Suprapubic skin (tissue), 4 donors: ENCODE measurements around the gene GARNL3. TPM values are rescaled to one million over a fixed set of nuclear protein-coding genes. Genes with fewer than 3 reads are reported as not detected.

Experiments
- DNase-seq, 2 donors: peaks; one replicate each; pipeline ENCODE4 v3.0.0-alpha.2; 2019; ENCODE audit warnings: low spot score in 2 of 2
- H3K27ac ChIP-seq: fragments of 200-600 bp; sonication (generic); one replicate; pipeline ENCODE4 v1.5.1; 2019
- H3K27me3 ChIP-seq: fragments of 200-600 bp; sonication (generic); one replicate; pipeline ENCODE4 v1.5.1; 2019
- H3K36me3 ChIP-seq: fragments of 200-600 bp; sonication (generic); one replicate; pipeline ENCODE4 v1.5.1; 2019
- H3K4me1 ChIP-seq: fragments of 200-600 bp; sonication (generic); one replicate; pipeline ENCODE4 v1.5.1; 2019
- H3K4me3 ChIP-seq: fragments of 200-600 bp; sonication (generic); one replicate; pipeline ENCODE4 v1.5.1; 2019; ENCODE audit warnings: mild to moderate bottlenecking
- H3K9me3 ChIP-seq: fragments of 200-600 bp; sonication (generic); one replicate; pipeline ENCODE4 v1.5.1; 2019
- CTCF ChIP-seq, 2 donors: fragments of 200-600 bp in 1 of 2; fragments of 450-650 bp in 1 of 2; sonication (generic) in 1 of 2; IDR thresholded peaks; one replicate each; pipeline ENCODE4 v1.5.1; 2016 to 2019; ENCODE audit warnings: antibody characterized with exemption in 2 of 2, mild to moderate bottlenecking in 1 of 2, moderate library complexity in 1 of 2
- EP300 ChIP-seq: sonication (generic); formaldehyde crosslinking; IDR thresholded peaks from one replicate; pipeline ENCODE4 v1.6.1; 2017; ENCODE audit warnings: antibody characterized with exemption
- POLR2A ChIP-seq, 2 donors: fragments of 450-650 bp; IDR thresholded peaks; one replicate each; pipeline ENCODE4 v1.6.1; 2017; ENCODE audit warnings: antibody characterized with exemption in 2 of 2, mild to moderate bottlenecking in 2 of 2, moderate library complexity in 2 of 2
- POLR2AphosphoS5 ChIP-seq, 3 donors: sonication (generic); formaldehyde crosslinking; IDR thresholded peaks; one replicate each; pipeline ENCODE4 v1.6.1; 2017; ENCODE audit warnings: antibody characterized with exemption in 3 of 3
- WGBS: methylation state at CpG from one replicate; pipeline ENCODE4 v1.1.5; 2018; 5-methylcytosine and 5-hydroxymethylcytosine counted together
- total RNA-seq, 4 donors: library from RNA; depleted of rRNA; stranded (reverse); fragments of >200 nt; gene quantifications; one replicate each; pipeline ENCODE4 v1.1.0, GENCODE V29; 2016

GARNL3 gene
- total RNA-seq, 4 donors from 2014 or later = 12.5 to 23.3 (median 18.4) TPM

- H3K9me3 ChIP-seq = no peaks in the 10 kb centered on the region
- WGBS = 86% methylated on average over 5 of the region's 5 CpGs
These were observed 14.7 kb upstream of the GARNL3 start for GRCh38 chr9:127249877-127250276.

GRCh38 chr9:127250896-127251391 lies 13.6 kb upstream of the GARNL3 start:
- no peaks in the 10 kb centered on the region for H3K4me1 ChIP-seq
- WGBS = 88% methylated on average over 3 of the region's 3 CpGs
- H3K9me3 ChIP-seq = no peaks in the 10 kb centered on the region
- no peak for DNase-seq
- H3K27me3 ChIP-seq = no peaks in the 10 kb centered on the region
- no peaks in the 10 kb centered on the region for H3K36me3 ChIP-seq
- no peak overlapping the region for H3K27ac ChIP-seq
- H3K4me3 ChIP-seq = no peak overlapping the region
- no peak for TF ChIP-seq POLR2AphosphoS5 (IDR thresholded peaks at IDR 0.05)
- no peak for TF ChIP-seq POLR2A (IDR thresholded peaks at IDR 0.05)
- TF ChIP-seq EP300 = no peak
- no peak for TF ChIP-seq CTCF (IDR thresholded peaks at IDR 0.05)

More at GRCh38 chr9:127249877-127250276, 14.7 kb upstream of the GARNL3 start:
- H3K27me3 ChIP-seq = no peaks in the 10 kb centered on the region
- H3K27ac ChIP-seq = no peak overlapping the region
- H3K4me1 ChIP-seq = peaks cover 6% of the 10 kb centered on the region
- H3K36me3 ChIP-seq = no peaks in the 10 kb centered on the region
- H3K4me3 ChIP-seq = no peak overlapping the region
- TF ChIP-seq EP300 = no peak
- no peak for TF ChIP-seq POLR2A (IDR thresholded peaks at IDR 0.05)
- no peak for TF ChIP-seq CTCF (IDR thresholded peaks at IDR 0.05)
- TF ChIP-seq POLR2AphosphoS5 (IDR thresholded peaks at IDR 0.05) = no peak
- no peak for DNase-seq

GRCh38 chr9:127252410-127253318 lies 11.9 kb upstream of the GARNL3 start:
- Histone ChIP-seq H3K4me3 (no peak overlapping the region), H3K27me3 (no peaks in the 10 kb centered on the region), H3K4me1 (no peaks in the 10 kb centered on the region), H3K27ac (no peak overlapping the region), H3K36me3 (no peaks in the 10 kb centered on the region), H3K9me3 (no peaks in the 10 kb centered on the region)
- 93% methylated on average over 4 of the region's 4 CpGs for WGBS
- TF ChIP-seq POLR2A (IDR thresholded peaks at IDR 0.05) (no peak), POLR2AphosphoS5 (IDR thresholded peaks at IDR 0.05) (no peak)
- no peak for DNase-seq

- H3K9me3 ChIP-seq = no peaks in the 10 kb centered on the region
- TF ChIP-seq POLR2A (IDR thresholded peaks at IDR 0.05) = no peak
- TF ChIP-seq EP300 = no peak
- no peak for TF ChIP-seq POLR2AphosphoS5 (IDR thresholded peaks at IDR 0.05)
- TF ChIP-seq CTCF (IDR thresholded peaks at IDR 0.05) = no peak
- WGBS = 78% methylated on average over 2 of the region's 2 CpGs
- no peaks in the 10 kb centered on the region for H3K4me1 ChIP-seq
- no peaks in the 10 kb centered on the region for H3K27me3 ChIP-seq
- H3K36me3 ChIP-seq = no peaks in the 10 kb centered on the region
- no peak for DNase-seq
- H3K27ac ChIP-seq = no peak overlapping the region
- no peak overlapping the region for H3K4me3 ChIP-seq
These were observed 11.1 kb upstream of the GARNL3 start for GRCh38 chr9:127253446-127253845.

- no peak for TF ChIP-seq EP300
- TF ChIP-seq POLR2A (IDR thresholded peaks at IDR 0.05) = no peak
- TF ChIP-seq CTCF (IDR thresholded peaks at IDR 0.05) = no peak
- TF ChIP-seq POLR2AphosphoS5 (IDR thresholded peaks at IDR 0.05) = no peak
- Histone ChIP-seq H3K36me3 (no peaks in the 10 kb centered on the region), H3K27me3 (no peaks in the 10 kb centered on the region), H3K9me3 (no peaks in the 10 kb centered on the region), H3K4me1 (peaks cover 3% of the 10 kb centered on the region), H3K4me3 (no peak overlapping the region), H3K27ac (no peak overlapping the region)
- no peak for DNase-seq
These were observed 8.9 kb upstream of the GARNL3 start for GRCh38 chr9:127255692-127256091.
